HepG2 (cell line): ENCODE data around the gene PRSS58. TPM values are rescaled to one million over a fixed set of nuclear protein-coding genes. Genes with fewer than 3 reads are reported as not detected.

Experiments
- ATAC-seq: fragments of 200-7000 bp; cut with Tn5 transposase; 3 replicates; pipeline ENCODE4 v1.9.1; 2020; ENCODE audit warnings: mild to moderate bottlenecking, moderate library complexity
- BruUV-seq: library from RNA; stranded (reverse); fragments of 400-500 nt; replicated peaks from 2 replicates; lab custom pipeline; 2021; lab: Mats Ljungman, UMichigan
- CTCF ChIA-PET: fragments of 300-600 bp; formaldehyde crosslinking; extraction: SDS; loops from one replicate; lab custom pipeline; 2021; ENCODE audit warnings: low total read pairs, inconsistent platforms, low intra/inter-chr PET ratio; lab: Yijun Ruan, JAX
- POLR2A ChIA-PET: fragments of 350-600 bp; sonication (Branson Sonifier 250); formaldehyde crosslinking; loops from one replicate; lab custom pipeline; 2020; ENCODE audit warnings: antibody characterized with exemption, inconsistent platforms; lab: Yijun Ruan, JAX
- DNase-seq: peaks from one replicate; pipeline ENCODE4 v3.0.0-alpha.2; 2015; ENCODE audit warnings: low spot score
- FAIRE-seq: peaks from 3 replicates; lab custom pipeline; 2011; peaks lifted over from hg19 to GRCh38; lab: Jason Lieb, UNC
- H2AFZ ChIP-seq: one replicate; pipeline ENCODE4 v1.6.1; 2011; ENCODE audit warnings: low read length, inconsistent platforms
- H3K27ac ChIP-seq: fragments of 300-600 bp; 3 replicates; pipeline ENCODE4 v1.8.0; 2011; ENCODE audit warnings: mixed run types, mild to moderate bottlenecking, mixed read lengths, low read length, inconsistent platforms; ENCODE audit not compliant: insufficient read depth; ENCODE audit errors: extremely low read length
- H3K27me3 ChIP-seq, 2 experiments: fragments of 200-600 bp in 1 of 2; 2 replicates in 1 of 2; 3 replicates in 1 of 2; pipeline versions ENCODE4 v1.6.0 to v1.8.0; 2011; ENCODE audit warnings: low read length in 2 of 2, mild to moderate bottlenecking in 2 of 2, moderate library complexity in 2 of 2, inconsistent platforms in 1 of 2; ENCODE audit not compliant: insufficient read depth in 2 of 2, control insufficient read depth in 1 of 2
- H3K36me3 ChIP-seq, 2 experiments: fragments of 200-600 bp in 1 of 2; replicated peaks in 1 of 2; 2 replicates in 1 of 2; 3 replicates in 1 of 2; pipeline versions ENCODE4 v1.5.1 to v1.8.0; 2011; ENCODE audit warnings: low read length in 2 of 2, inconsistent platforms in 1 of 2; ENCODE audit not compliant: insufficient read depth in 2 of 2, control insufficient read depth in 1 of 2
- H3K4me1 ChIP-seq: 2 replicates; pipeline ENCODE4 v1.5.1; 2012; ENCODE audit warnings: low read length, inconsistent platforms; ENCODE audit not compliant: insufficient read depth
- H3K4me2 ChIP-seq: 2 replicates; pipeline ENCODE4 v1.6.0; 2011; ENCODE audit warnings: low read depth, low read length, inconsistent platforms
- H3K4me3 ChIP-seq, 3 experiments: fragments of 200-600 bp in 1 of 3; sonication (generic), shearing (Covaris generic) in 1 of 3; replicated peaks in 1 of 3; 2 replicates each; pipeline ENCODE4 v1.5.1; 2011 to 2016; ENCODE audit warnings: low read length in 3 of 3, inconsistent platforms in 2 of 3, low read depth in 2 of 3, mild to moderate bottlenecking in 2 of 3, control low read depth in 1 of 3, mixed read lengths in 1 of 3; ENCODE audit not compliant: insufficient read depth in 1 of 3
- H3K79me2 ChIP-seq: one replicate; pipeline ENCODE4 v1.6.1; 2011; ENCODE audit warnings: low read length, inconsistent platforms; ENCODE audit not compliant: insufficient read depth
- H3K9ac ChIP-seq: 2 replicates; pipeline ENCODE4 v1.6.0; 2011; ENCODE audit warnings: mild to moderate bottlenecking, low read depth, low read length, inconsistent platforms; ENCODE audit not compliant: insufficient read depth
- H3K9me3 ChIP-seq: 2 replicates; pipeline ENCODE4 v1.5.1; 2012; ENCODE audit warnings: mild to moderate bottlenecking, low read length
- H4K20me1 ChIP-seq: 2 replicates; pipeline ENCODE4 v1.6.0; 2011; ENCODE audit warnings: inconsistent platforms, mild to moderate bottlenecking, low read length, moderate library complexity; ENCODE audit not compliant: insufficient read depth
- ESRRA ChIP-seq: sonication (generic); formaldehyde crosslinking; IDR thresholded peaks from 2 replicates; pipeline ENCODE4 v1.5.1; 2020; ENCODE audit warnings: mild to moderate bottlenecking, low read depth, missing genetic modification reagents
- FOXP4 ChIP-seq: sonication (generic); formaldehyde crosslinking; IDR thresholded peaks from 2 replicates; pipeline ENCODE4 v1.4.0; 2020; ENCODE audit warnings: missing genetic modification reagents
- IRF2 ChIP-seq: IDR thresholded peaks from 2 replicates; pipeline ENCODE4 v1.6.1; 2018; ENCODE audit warnings: missing genetic modification reagents, missing compliant biosample characterization
- RELA ChIP-seq: sonication (generic); formaldehyde crosslinking; IDR thresholded peaks from 2 replicates; pipeline ENCODE4 v1.4.0; 2020; ENCODE audit warnings: missing genetic modification reagents
- SATB2 ChIP-seq: sonication (generic); formaldehyde crosslinking; IDR thresholded peaks from 2 replicates; pipeline ENCODE4 v1.5.0; 2020; ENCODE audit warnings: missing genetic modification reagents
- ZBTB33 ChIP-seq: sonication (generic); formaldehyde crosslinking; IDR thresholded peaks from 2 replicates; pipeline ENCODE4 v1.4.0; 2020; ENCODE audit warnings: missing genetic modification reagents
- ZFX ChIP-seq: sonication (generic); formaldehyde crosslinking; IDR thresholded peaks from 2 replicates; pipeline ENCODE4 v1.4.0; 2020; ENCODE audit warnings: mild to moderate bottlenecking, low read depth, missing genetic modification reagents, moderate library complexity
- ZNF20 ChIP-seq: sonication (generic); formaldehyde crosslinking; IDR thresholded peaks from 2 replicates; pipeline ENCODE4 v1.4.0; 2020; ENCODE audit warnings: mild to moderate bottlenecking, moderate library complexity, missing genetic modification reagents
- ZNF230 ChIP-seq: sonication (generic); formaldehyde crosslinking; IDR thresholded peaks from 2 replicates; pipeline ENCODE4 v1.4.0; 2020; ENCODE audit warnings: mild to moderate bottlenecking, missing genetic modification reagents
- ZNF350 ChIP-seq: sonication (generic); formaldehyde crosslinking; IDR thresholded peaks from 2 replicates; pipeline ENCODE4 v1.4.0; 2020; ENCODE audit warnings: mild to moderate bottlenecking, low read depth, missing genetic modification reagents, borderline replicate concordance
- ZNF703 ChIP-seq: sonication (generic); formaldehyde crosslinking; IDR thresholded peaks from 2 replicates; pipeline ENCODE4 v1.5.1; 2020; ENCODE audit warnings: missing genetic modification reagents, mild to moderate bottlenecking, moderate library complexity, borderline replicate concordance
- WGBS: methylation state at CpG from one replicate; pipeline ENCODE4 v1.1.6; 2017; ENCODE audit warnings: low lambda C conversion rate; 5-methylcytosine and 5-hydroxymethylcytosine counted together
- in situ Hi-C: cut with HindIII; loops from 2 replicates; pipeline ENCODE4 v1.10.0; 2017; ENCODE audit warnings: low pct_unique_long_range_greater_than_20kb; ENCODE audit not compliant: extremely low pct_ligation_motif_present
- intact Hi-C: fragments of 100-400 bp; cut with micrococcal nuclease; formaldehyde crosslinking; loops from one replicate; pipeline ENCODE4 v1.10.0; 2022; ENCODE audit not compliant: unreplicated experiment
- polyA plus RNA-seq, 8 experiments: library from polyadenylated mRNA; depleted of rRNA in 3 of 8; stranded (reverse) in 7 of 8; unstranded in 1 of 8; fragments of >200 nt; fragmentation: Illumina TruSeq in 4 of 8; extraction: Trizol in 4 of 8; gene quantifications; 2 replicates each; pipeline versions ENCODE4 v1.2.1 to v1.2.3, GENCODE V29; 2011 to 2016; ENCODE audit warnings: low read depth in 4 of 8, missing spikeins in 1 of 8, mixed read lengths in 1 of 8; ENCODE audit not compliant: insufficient read depth in 1 of 8
- total RNA-seq, 5 experiments: library from RNA; depleted of rRNA; stranded (reverse); fragments of >200 nt; fragmentation: Illumina TruSeq; extraction: Trizol; gene quantifications; 2 replicates each; pipeline ENCODE4 v1.2.3, GENCODE V29; 2016; ENCODE audit warnings: low read depth in 1 of 5
- TF ChIP-seq, protein P1 (sequence below): sonication (generic); formaldehyde crosslinking; IDR thresholded peaks from 2 replicates; pipeline ENCODE4 v1.4.0; 2020; ENCODE audit warnings: missing genetic modification reagents
- TF ChIP-seq, protein P2 (sequence below): sonication (generic); formaldehyde crosslinking; IDR thresholded peaks from 2 replicates; pipeline ENCODE4 v1.8.0; 2022; ENCODE audit warnings: low read depth, missing genetic modification reagents

PRSS58 gene
- total and polyA plus RNA-seq, 2 of the 13 experiments (the other 11 are each of a cell fraction or from before 2014, with no cell fraction given), result not detected

DNA sequence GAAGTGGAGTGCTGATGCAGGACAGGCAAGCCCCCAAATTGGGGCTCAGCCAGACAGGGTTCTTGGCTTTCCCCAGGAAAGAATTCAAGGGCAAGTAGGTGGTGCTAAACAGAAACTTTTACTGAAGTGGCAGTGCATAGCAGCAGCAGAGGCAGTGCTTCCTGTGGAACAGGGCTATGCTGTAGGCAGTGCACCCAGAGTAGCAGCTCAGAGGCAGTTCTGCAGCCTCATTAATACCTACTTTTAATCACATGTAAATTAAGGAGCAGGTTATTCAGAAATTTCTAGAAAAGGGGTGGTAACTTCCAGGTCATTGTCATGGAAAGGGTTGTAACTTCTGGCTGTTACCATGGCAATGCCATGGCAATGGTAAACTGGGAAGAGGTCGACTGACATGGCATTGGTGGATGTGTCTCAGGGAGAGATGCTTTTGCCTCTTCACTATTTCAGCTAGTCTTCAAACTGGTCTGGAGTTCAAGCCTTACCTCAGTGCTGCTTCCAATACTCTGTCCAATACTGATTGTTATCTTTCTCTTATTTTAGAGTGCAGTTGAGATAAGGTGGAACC lies 29.2 kb downstream of the PRSS58 start:
- no peak overlapping the region for H3K4me3 ChIP-seq
- POLR2A ChIA-PET, result no interaction called here
- WGBS, result 0% methylated on average over 1 of the region's 1 CpG
- FAIRE-seq (no peak), DNase-seq (no peak), ATAC-seq (no peak)
- intact Hi-C loops, result no loop called here
- H3K4me1 ChIP-seq, result no peaks in the 10 kb centered on the region
- no peak overlapping the region for H2AFZ ChIP-seq
- TF ChIP-seq ZNF230 (no peak), ZNF20 (CRISPR knock-in tag) (no peak), IRF2 (CRISPR knock-in tag) (no peak), ZFX (no peak), ZNF350 (no peak), FOXP4 (no peak), ZBTB33 (no peak), SATB2 (CRISPR knock-in tag) (no peak), ESRRA (CRISPR knock-in tag) (no peak), ZNF703 (CRISPR knock-in tag) (no peak), RELA (CRISPR knock-in tag) (no peak)
- TF ChIP-seq, protein P1, sequence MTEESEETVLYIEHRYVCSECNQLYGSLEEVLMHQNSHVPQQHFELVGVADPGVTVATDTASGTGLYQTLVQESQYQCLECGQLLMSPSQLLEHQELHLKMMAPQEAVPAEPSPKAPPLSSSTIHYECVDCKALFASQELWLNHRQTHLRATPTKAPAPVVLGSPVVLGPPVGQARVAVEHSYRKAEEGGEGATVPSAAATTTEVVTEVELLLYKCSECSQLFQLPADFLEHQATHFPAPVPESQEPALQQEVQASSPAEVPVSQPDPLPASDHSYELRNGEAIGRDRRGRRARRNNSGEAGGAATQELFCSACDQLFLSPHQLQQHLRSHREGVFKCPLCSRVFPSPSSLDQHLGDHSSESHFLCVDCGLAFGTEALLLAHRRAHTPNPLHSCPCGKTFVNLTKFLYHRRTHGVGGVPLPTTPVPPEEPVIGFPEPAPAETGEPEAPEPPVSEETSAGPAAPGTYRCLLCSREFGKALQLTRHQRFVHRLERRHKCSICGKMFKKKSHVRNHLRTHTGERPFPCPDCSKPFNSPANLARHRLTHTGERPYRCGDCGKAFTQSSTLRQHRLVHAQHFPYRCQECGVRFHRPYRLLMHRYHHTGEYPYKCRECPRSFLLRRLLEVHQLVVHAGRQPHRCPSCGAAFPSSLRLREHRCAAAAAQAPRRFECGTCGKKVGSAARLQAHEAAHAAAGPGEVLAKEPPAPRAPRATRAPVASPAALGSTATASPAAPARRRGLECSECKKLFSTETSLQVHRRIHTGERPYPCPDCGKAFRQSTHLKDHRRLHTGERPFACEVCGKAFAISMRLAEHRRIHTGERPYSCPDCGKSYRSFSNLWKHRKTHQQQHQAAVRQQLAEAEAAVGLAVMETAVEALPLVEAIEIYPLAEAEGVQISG (CRISPR knock-in tag), result no peak
- TF ChIP-seq, protein P2, sequence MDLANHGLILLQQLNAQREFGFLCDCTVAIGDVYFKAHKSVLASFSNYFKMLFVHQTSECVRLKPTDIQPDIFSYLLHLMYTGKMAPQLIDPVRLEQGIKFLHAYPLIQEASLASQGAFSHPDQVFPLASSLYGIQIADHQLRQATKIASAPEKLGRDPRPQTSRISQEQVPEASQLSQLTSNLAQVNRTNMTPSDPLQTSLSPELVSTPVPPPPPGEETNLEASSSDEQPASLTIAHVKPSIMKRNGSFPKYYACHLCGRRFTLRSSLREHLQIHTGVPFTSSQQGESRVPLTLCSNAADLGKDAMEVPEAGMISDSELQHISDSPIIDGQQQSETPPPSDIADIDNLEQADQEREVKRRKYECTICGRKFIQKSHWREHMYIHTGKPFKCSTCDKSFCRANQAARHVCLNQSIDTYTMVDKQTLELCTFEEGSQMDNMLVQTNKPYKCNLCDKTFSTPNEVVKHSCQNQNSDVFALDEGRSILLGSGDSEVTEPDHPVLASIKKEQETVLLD (CRISPR knock-in tag), result no peak
- CTCF ChIA-PET, result no interaction called here
- no peaks in the 10 kb centered on the region for H3K9me3 ChIP-seq
- BruUV-seq, result no TSS peak
- H3K27me3 ChIP-seq, result no peaks in the 10 kb centered on the region
- H3K9ac ChIP-seq, result no peak overlapping the region
- no peaks in the 10 kb centered on the region for H3K79me2 ChIP-seq
- H3K4me2 ChIP-seq, result no peak overlapping the region
- H3K27ac ChIP-seq, result no peak overlapping the region
- no peaks in the 10 kb centered on the region for H3K36me3 ChIP-seq
- in situ Hi-C loops, result no loop called here
- H4K20me1 ChIP-seq, result no peaks in the 10 kb centered on the region
